Prostate gland (tissue), 2 donors: Measurements from ENCODE around the gene CACNA1H. TPM values are rescaled to one million over a fixed set of nuclear protein-coding genes. Genes with fewer than 3 reads are reported as not detected.

ENCODE experiments used
- DNase-seq: peaks from one replicate; pipeline ENCODE4 v3.0.0-alpha.2; 2019; ENCODE audit warnings: low spot score
- H3K27ac ChIP-seq, 2 donors: fragments of 200-600 bp; sonication (generic); 2 replicates each; pipeline ENCODE4 v1.5.1; 2017 to 2019
- H3K27me3 ChIP-seq: fragments of 200-600 bp; sonication (generic); replicated peaks from 2 replicates; pipeline ENCODE4 v1.5.1; 2019; ENCODE audit not compliant: insufficient read depth
- H3K36me3 ChIP-seq, 2 donors: fragments of 200-600 bp; sonication (generic); 1 replicate in 1 of 2; 2 replicates in 1 of 2; pipeline versions ENCODE4 v1.5.1 to v1.8.1; 2017 to 2019
- H3K4me1 ChIP-seq: fragments of 200-600 bp; sonication (generic); replicated peaks from 2 replicates; pipeline ENCODE4 v1.5.1; 2019
- H3K4me3 ChIP-seq, 2 donors: fragments of 200-600 bp; sonication (generic); 2 replicates each; pipeline ENCODE4 v1.5.1; 2017 to 2019
- H3K9me3 ChIP-seq: fragments of 200-600 bp; sonication (generic); 2 replicates; pipeline ENCODE4 v1.5.1; 2017
- POLR2A ChIP-seq: fragments of 450-650 bp; IDR thresholded peaks from one replicate; pipeline ENCODE4 v1.6.1; 2016; ENCODE audit warnings: antibody characterized with exemption, mild to moderate bottlenecking
- POLR2AphosphoS5 ChIP-seq: sonication (generic); formaldehyde crosslinking; IDR thresholded peaks from one replicate; pipeline ENCODE4 v1.6.1; 2017; ENCODE audit warnings: antibody characterized with exemption
- WGBS: methylation state at CpG from one replicate; pipeline ENCODE4 v1.1.5; 2018; 5-methylcytosine and 5-hydroxymethylcytosine counted together
- intact Hi-C: fragments of 100-400 bp; cut with DNase I; formaldehyde crosslinking; loops from one replicate; pipeline ENCODE4 v1.14.2; 2022
- total RNA-seq, 2 donors: library from RNA; depleted of rRNA; stranded (reverse); fragments of >200 nt; gene quantifications; one replicate each; pipeline ENCODE4 v1.1.0, GENCODE V29; 2016
- TF ChIP-seq, protein P1 (sequence below), 4 experiments: fragments of 200-600 bp in 2 of 4; fragments of 450-650 bp in 2 of 4; sonication (generic) in 2 of 4; IDR thresholded peaks; 1 replicate in 3 of 4; 2 replicates in 1 of 4; pipeline ENCODE4 v1.5.1; 2016 to 2019; ENCODE audit warnings: antibody characterized with exemption in 4 of 4, mild to moderate bottlenecking in 2 of 4, moderate library complexity in 2 of 4

Gene CACNA1H
- total RNA-seq, 2 donors from 2014 or later = 32.5 to 111 TPM

GRCh38 chr16:1157639-1158455 lies 4.9 kb downstream of the CACNA1H start:
- Histone ChIP-seq H3K27ac (peak overlapping the region; percentile 47 to 87), H3K9me3 (no peaks in the 10 kb centered on the region), H3K36me3 (no peaks in the 10 kb centered on the region), H3K4me1 (peaks cover 18% of the 10 kb centered on the region), H3K4me3 (no peak overlapping the region), H3K27me3 (no peaks in the 10 kb centered on the region)
- TF ChIP-seq, protein P1, sequence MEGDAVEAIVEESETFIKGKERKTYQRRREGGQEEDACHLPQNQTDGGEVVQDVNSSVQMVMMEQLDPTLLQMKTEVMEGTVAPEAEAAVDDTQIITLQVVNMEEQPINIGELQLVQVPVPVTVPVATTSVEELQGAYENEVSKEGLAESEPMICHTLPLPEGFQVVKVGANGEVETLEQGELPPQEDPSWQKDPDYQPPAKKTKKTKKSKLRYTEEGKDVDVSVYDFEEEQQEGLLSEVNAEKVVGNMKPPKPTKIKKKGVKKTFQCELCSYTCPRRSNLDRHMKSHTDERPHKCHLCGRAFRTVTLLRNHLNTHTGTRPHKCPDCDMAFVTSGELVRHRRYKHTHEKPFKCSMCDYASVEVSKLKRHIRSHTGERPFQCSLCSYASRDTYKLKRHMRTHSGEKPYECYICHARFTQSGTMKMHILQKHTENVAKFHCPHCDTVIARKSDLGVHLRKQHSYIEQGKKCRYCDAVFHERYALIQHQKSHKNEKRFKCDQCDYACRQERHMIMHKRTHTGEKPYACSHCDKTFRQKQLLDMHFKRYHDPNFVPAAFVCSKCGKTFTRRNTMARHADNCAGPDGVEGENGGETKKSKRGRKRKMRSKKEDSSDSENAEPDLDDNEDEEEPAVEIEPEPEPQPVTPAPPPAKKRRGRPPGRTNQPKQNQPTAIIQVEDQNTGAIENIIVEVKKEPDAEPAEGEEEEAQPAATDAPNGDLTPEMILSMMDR (IDR thresholded peaks at IDR 0.05) = no peak
- WGBS = 85% methylated on average over 40 of the region's 40 CpGs
- DNase-seq = no peak
- intact Hi-C loops = no loop called here

DNA sequence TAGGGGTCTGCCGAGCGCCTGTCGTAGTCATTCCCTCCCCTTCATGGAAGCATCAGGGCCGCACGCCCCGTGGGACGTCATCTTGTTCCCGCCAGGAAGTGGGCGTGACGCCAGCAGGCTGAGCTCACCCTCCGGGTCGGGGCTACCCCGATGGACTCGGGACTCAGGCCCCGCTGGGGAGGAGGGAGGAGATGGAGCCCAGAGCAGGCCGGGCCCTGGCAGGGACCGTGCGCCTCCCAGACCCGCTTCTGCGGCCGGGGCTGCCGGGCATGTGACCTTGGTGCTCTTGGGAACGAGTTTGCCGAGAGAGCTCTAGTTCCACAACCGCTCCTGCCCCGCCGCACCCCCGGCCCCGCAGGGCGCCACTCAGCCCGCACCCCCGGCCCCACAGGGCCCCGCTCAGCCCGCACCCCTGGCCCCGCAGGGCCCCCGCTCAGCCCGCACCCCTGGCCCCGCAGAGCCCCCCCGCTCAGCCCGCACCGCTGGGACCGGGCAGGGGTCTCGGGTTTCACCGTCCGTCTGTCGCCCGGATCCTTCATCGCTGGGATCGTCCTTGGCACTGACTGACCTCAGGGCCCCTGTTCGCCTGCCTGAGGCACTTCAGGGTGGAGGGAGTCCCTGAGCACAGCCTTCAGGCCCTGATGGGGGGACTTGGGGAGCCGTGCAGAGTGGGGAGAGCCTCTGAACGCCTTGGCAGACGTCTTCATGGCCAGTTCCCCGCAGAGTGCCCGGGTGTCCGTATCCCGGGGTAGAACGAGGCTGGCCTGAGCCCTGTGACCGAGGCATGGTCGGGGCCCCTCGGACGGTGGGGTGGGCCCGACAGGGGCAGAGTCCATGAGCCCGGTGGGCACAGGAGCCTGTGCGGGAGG lies 5.8 kb downstream of the CACNA1H start:
- intact Hi-C loops = no loop called here
- TF ChIP-seq, protein P1 (IDR thresholded peaks at IDR 0.05) = no peak
- peak; percentile 32 for TF ChIP-seq POLR2AphosphoS5
- TF ChIP-seq POLR2A = no peak
- Histone ChIP-seq H3K4me1 (peaks cover 18% of the 10 kb centered on the region), H3K4me3 (no peak overlapping the region), H3K36me3 (no peaks in the 10 kb centered on the region), H3K9me3 (no peaks in the 10 kb centered on the region), H3K27ac (peak overlapping the region; percentile 63 to 87), H3K27me3 (no peaks in the 10 kb centered on the region)
- DNase-seq = no peak
- WGBS = 71% methylated on average over 43 of the region's 65 CpGs

DNA sequence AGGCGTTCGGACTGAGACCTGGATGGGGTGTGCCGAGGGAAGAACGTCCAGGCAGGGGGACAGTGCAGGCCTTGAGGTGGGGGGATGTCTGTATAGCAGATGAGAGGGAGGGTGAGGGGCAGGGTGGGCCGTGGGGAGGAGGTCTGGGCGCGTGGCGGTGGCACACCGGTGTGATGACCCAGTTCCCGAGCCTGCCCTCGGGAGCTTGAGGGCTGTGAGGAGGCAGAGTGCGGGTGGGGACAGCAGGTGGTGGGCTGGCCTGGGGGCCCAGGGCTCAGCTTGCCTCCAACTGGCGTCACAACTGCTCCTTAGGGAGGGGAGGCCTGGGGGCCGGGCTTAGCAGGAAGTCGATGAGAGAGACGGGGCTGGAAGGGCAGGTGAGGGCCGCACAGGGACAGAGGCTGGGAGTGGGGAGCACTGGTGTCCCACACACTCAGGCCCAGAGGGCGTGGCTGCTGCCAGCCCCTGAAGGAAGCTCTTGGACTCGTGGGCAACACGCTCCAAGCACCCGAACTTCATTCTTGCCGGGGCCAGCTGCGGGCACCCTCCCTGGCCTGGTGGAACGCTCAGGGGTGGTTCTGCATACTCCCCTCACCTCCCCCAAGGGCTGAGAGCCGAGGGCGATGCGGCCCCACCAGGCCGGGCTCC lies 6.5 kb downstream of the CACNA1H start:
- Histone ChIP-seq H3K36me3 (no peaks in the 10 kb centered on the region), H3K4me3 (no peak overlapping the region), H3K27ac (peak overlapping the region; percentile 63 to 87), H3K27me3 (no peaks in the 10 kb centered on the region), H3K4me1 (peaks cover 18% of the 10 kb centered on the region), H3K9me3 (no peaks in the 10 kb centered on the region)
- WGBS = 57% methylated on average over 28 of the region's 28 CpGs
- DNase-seq = no peak
- no peak for TF ChIP-seq POLR2A
- TF ChIP-seq, protein P1 (IDR thresholded peaks at IDR 0.05) = no peak
- no peak for TF ChIP-seq POLR2AphosphoS5
- intact Hi-C loops = no loop called here

DNA sequence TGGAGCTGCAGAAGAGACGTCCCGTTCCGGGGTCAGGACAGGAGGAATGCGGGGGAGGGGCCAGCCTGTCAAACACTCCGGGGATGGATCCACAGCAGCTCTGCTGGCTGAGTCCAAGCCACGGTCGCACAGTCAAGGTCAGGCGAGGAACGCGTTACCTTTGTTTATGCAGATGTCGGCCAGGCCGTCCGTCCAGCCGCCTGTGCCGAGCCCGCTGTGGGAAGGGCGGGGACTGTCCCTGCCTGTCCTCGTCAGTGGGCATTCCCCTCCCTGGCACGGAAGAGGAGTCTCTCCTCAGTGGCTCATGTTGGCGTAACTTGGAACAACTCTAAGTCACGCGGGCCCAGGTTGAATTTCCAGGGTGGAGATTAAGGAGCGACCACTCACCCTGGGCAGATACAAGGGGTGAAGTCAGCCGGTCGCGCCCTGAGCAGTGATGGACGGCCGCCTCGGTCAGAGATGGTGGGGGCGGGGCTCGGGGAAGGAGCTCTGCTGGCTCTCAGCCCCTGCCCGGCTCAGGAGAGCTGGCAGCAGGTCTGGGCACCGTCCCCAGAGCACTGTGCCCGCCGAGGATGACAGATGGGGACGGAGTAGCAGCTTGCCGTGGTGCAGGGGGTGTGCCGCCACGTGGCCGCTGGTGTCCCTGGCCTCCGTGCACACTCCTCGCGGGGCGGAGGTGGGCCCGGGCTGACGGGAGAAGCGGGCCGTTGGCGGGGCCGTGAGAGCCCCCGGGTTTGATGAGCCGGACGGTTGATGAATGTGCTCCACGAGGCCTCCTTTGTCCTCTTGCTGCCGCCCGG lies 7.3 kb downstream of the CACNA1H start:
- H3K27ac ChIP-seq = peak overlapping the region; percentile 63 to 87
- H3K4me1 ChIP-seq = peaks cover 16% of the 10 kb centered on the region
- intact Hi-C loops = no loop called here
- H3K4me3 ChIP-seq = peak overlapping the region in 1 of 2 donors; percentile 16
- peak; percentile 66 for TF ChIP-seq POLR2AphosphoS5
- TF ChIP-seq POLR2A = no peak
- H3K9me3 ChIP-seq = no peaks in the 10 kb centered on the region
- WGBS = 11% methylated on average over 53 of the region's 56 CpGs
- no peaks in the 10 kb centered on the region for H3K36me3 ChIP-seq
- no peaks in the 10 kb centered on the region for H3K27me3 ChIP-seq
- DNase-seq = peak; percentile 81
